Tibial nerve (tissue), 3 donors: ENCODE data around the gene PTPRK.

ENCODE experiments used
- CTCF ChIP-seq, 5 experiments: fragments of 200-600 bp in 3 of 5; fragments of 450-650 bp in 2 of 5; sonication (generic) in 3 of 5; IDR thresholded peaks; one replicate each; pipeline ENCODE4 v1.5.1; 2016 to 2019; ENCODE audit warnings: antibody characterized with exemption in 5 of 5, mild to moderate bottlenecking in 3 of 5, moderate library complexity in 2 of 5
- POLR2A ChIP-seq, 2 donors: fragments of 450-650 bp; IDR thresholded peaks; one replicate each; pipeline ENCODE4 v1.6.1; 2017; ENCODE audit warnings: antibody characterized with exemption in 2 of 2, mild to moderate bottlenecking in 2 of 2, moderate library complexity in 2 of 2

- no peak for TF ChIP-seq CTCF (IDR thresholded peaks at IDR 0.05)
- TF ChIP-seq POLR2A (IDR thresholded peaks at IDR 0.05): no peak
Measured at GRCh38 chr6:127945434-127946097, 574.8 kb downstream of the PTPRK start.
